Tracheal epithelial cell (primary cell): Measurements from ENCODE around the gene OR1I1. TPM values are rescaled to one million over a fixed set of nuclear protein-coding genes. Genes with fewer than 3 reads are reported as not detected.

ENCODE experiments used
- total RNA-seq: library from RNA; depleted of rRNA; stranded (reverse); fragments of >200 nt; gene quantifications from 2 replicates; pipeline ENCODE4 v1.2.1, GENCODE V29; 2014

OR1I1 gene, protein sequence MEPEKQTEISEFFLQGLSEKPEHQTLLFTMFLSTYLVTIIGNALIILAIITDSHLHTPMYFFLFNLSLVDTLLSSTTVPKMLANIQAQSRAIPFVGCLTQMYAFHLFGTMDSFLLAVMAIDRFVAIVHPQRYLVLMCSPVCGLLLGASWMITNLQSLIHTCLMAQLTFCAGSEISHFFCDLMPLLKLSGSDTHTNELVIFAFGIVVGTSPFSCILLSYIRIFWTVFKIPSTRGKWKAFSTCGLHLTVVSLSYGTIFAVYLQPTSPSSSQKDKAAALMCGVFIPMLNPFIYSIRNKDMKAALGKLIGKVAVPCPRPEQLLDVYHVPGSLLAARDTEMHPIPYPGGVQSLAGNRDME
- not detected in 2 replicates for total RNA-seq

DNA sequence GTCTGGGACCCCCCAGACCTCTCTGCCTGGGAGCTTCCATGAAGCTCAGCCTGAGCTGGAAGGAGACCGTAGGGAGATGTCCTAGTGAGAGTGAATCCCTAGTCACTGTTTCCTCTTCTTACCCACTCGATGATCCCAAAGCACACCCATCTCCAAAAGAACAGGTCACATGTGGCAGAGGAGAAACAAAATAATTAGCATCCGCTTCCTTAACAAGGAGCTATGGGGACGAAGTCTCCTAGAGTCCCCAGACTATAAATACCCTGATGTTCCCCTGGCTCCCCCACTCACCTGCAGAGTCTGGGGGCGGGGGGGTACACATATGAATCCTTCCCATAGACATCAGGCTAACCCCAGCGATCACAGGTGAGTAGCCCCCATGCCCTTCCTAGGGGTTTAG, at the start of gene OR1I1:
TSS of gene OR1I1 (plus strand) at position 301 of the 400 bp plus-strand sequence. CDS start 4,855 bp downstream, outside the sequence.

DNA sequence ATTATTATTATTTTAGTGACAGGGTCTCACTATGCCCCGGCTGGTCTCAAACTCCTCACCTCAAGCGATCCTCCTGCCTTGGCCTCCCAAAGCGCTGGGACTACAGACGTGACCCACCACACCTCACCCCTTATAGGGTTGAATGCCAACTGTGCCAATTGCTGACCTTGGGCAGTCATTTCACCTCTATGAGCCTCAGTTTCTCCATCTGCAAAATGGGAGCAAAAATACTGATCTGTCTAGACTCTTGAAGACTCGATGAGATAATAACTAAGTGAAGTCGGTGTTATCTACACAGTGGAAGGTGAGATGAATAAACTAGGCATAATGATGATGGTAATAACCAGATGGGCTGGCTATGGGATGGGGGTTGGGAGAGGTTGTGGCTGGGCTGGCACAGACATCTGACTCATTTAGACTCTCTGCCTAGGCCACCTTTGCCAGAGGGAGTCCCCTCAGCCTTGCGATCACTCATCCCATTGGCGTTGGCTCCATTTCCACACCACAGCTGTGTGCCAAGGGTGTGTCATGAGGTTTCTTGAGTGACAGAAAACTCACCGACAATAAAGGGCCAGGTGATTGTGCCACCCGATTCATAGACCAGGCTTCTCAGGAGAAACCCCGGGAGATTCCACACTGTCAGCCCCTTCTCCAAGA, 33.0 kb upstream of the OR1I1 start, which contains the start of gene CASP14:
TSS of gene CASP14 (plus strand) at position 596 of the 657 bp plus-strand sequence. CDS start 2,772 bp downstream, outside the sequence.

DNA sequence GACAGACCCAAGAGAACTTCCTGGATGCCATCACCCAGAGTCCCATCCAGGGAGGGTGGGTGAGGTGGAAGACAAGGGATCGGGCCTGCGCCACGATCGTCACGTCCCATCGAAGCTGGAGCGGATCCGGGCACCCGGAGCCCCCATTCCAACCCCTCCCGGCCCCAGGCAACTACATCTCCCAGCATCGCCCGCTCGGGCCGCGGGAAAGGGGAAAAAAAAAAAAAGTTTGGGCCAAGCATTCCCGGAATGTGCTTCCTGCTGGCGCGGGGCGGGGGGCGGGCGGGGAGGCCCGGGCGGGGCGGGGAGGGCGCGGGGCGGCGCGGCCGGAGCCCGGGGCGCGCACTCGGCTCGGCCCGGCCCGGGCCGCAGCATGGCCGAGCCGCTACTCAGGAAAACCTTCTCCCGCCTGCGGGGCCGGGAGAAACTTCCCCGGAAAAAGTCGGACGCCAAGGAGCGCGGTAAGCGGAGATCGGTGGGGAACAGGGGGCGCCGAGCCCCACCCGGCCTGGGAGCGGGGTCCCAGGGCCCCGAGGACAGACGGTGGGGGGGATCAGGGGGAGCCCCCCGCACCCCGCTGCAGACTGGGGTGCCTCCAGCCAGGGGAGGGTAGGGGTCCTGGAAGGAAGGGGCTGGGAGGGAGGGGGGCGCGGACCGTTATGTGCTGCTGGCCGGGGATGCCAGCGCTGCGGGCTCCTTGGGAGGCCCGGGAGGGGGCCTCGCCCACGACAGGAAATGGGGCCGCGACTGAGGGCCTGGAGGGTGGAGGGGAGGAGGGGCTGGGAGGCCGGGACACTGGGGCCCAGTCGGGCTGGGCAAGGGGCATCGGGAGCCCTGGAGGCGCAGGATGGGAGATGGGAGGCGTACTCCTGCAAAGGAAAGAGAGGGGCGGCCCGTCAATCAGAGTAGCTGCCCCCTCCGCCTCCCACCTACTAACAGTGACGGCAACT, 25.3 kb downstream of the OR1I1 start, which contains the start of gene SYDE1:
TSS of gene SYDE1 (plus strand) at position 341 of the 950 bp plus-strand sequence. CDS start at position 374, 33 bp downstream.

Other genes starting within 250 kb of the OR1I1 start
- gene OR7A5, start 247.0 kb upstream of the OR1I1 start, total RNA-seq: not detected in 2 replicates
- under 0.01 TPM in 1 of 2 replicates, not detected in the other for gene OR7C1, start 247.0 kb upstream of the OR1I1 start, total RNA-seq
- gene OR7A10, start 233.3 kb upstream of the OR1I1 start, total RNA-seq: not detected in 2 replicates
- gene OR7A17, start 196.1 kb upstream of the OR1I1 start, total RNA-seq: not detected in 2 replicates
- not detected in 2 replicates for gene OR7C2, start 140.7 kb upstream of the OR1I1 start, total RNA-seq
- gene SLC1A6, start 102.3 kb upstream of the OR1I1 start, total RNA-seq: not detected in 2 replicates
- gene CASP14, start 32.7 kb upstream of the OR1I1 start, total RNA-seq: 0.21 and 0.72 TPM in 2 replicates
- 2.1 and 5.8 TPM in 2 replicates for gene SYDE1, start 25.2 kb downstream of the OR1I1 start, total RNA-seq
- 133 and 141 TPM in 2 replicates for gene NOTCH3, start 118.8 kb downstream of the OR1I1 start, total RNA-seq
- 0.21 and 0.72 TPM in 2 replicates for gene EPHX3, start 150.2 kb downstream of the OR1I1 start, total RNA-seq